ENCODE measurements around the gene RAB22A.

GRCh38 chr20:58399926-58400325 lies 90.4 kb downstream of the RAB22A start:
- no peak for TF ChIP-seq CTCF (IDR thresholded peaks at IDR 0.05)
- no peak for TF ChIP-seq POLR2AphosphoS5 (IDR thresholded peaks at IDR 0.05)
- TF ChIP-seq POLR2A (IDR thresholded peaks at IDR 0.05), result no peak
- no peak for TF ChIP-seq EP300 (IDR thresholded peaks at IDR 0.05; ENCODE audit: low read depth)
